Thoracic aorta (tissue), 2 donors: ENCODE results near the gene HSPA9. TPM values are rescaled to one million over a fixed set of nuclear protein-coding genes. Genes with fewer than 3 reads are reported as not detected.

Source experiments
- ATAC-seq: fragments of 150-250 bp; one replicate; pipeline ENCODE4 v1.8.0; 2017; ENCODE audit warnings: low read depth; ENCODE audit not compliant: insufficient number of reproducible peaks, low FRiP score
- DNase-seq: peaks from one replicate; pipeline ENCODE4 v3.0.0-alpha.2; 2020; ENCODE audit warnings: low spot score
- H3K27ac ChIP-seq, 2 donors: fragments of 200-600 bp; sonication (generic); 1 replicate in 1 of 2; 2 replicates in 1 of 2; pipeline ENCODE4 v1.5.1; 2016; ENCODE audit warnings: mild to moderate bottlenecking in 2 of 2, moderate library complexity in 2 of 2
- H3K27me3 ChIP-seq: fragments of 200-600 bp; sonication (generic); replicated peaks from 2 replicates; pipeline ENCODE4 v1.6.0; 2016; ENCODE audit warnings: mild to moderate bottlenecking; ENCODE audit not compliant: insufficient read depth
- H3K36me3 ChIP-seq: fragments of 200-600 bp; sonication (generic); one replicate; pipeline ENCODE4 v1.5.1; 2016
- H3K4me1 ChIP-seq, 2 donors: fragments of 200-600 bp; sonication (generic); 1 replicate in 1 of 2; 2 replicates in 1 of 2; pipeline versions ENCODE4 v1.5.1 to v1.6.0; 2016; ENCODE audit warnings: low read depth in 2 of 2, mild to moderate bottlenecking in 1 of 2; ENCODE audit not compliant: control insufficient read depth in 1 of 2
- H3K4me3 ChIP-seq: fragments of 200-600 bp; sonication (generic); 2 replicates; pipeline ENCODE4 v1.5.1; 2016; ENCODE audit warnings: mild to moderate bottlenecking
- H3K9me3 ChIP-seq: fragments of 200-600 bp; sonication (generic); 2 replicates; pipeline ENCODE4 v1.5.1; 2016
- CTCF ChIP-seq: fragments of 200-600 bp; sonication (generic); IDR thresholded peaks from one replicate; pipeline ENCODE4 v1.5.1; 2019; ENCODE audit warnings: antibody characterized with exemption
- total RNA-seq, 2 donors: library from RNA; depleted of rRNA; stranded (reverse); fragments of >200 nt; gene quantifications; one replicate each; pipeline versions ENCODE4 v1.1.0 to v1.2.3, GENCODE V29; 2016

The HSPA9 gene
- total RNA-seq, 2 donors from 2014 or later: 202 to 294 TPM

GRCh38 chr5:138504799-138505198, 70.4 kb downstream of the HSPA9 start:
- no peaks in the 10 kb centered on the region for H3K9me3 ChIP-seq
- peaks cover 24% of the 10 kb centered on the region for H3K36me3 ChIP-seq
- no peak for TF ChIP-seq CTCF
- DNase-seq (no peak), ATAC-seq (no peak)
- no peaks in the 10 kb centered on the region for H3K27me3 ChIP-seq
- peak overlapping the region; percentile 44 to 58 for H3K27ac ChIP-seq
- H3K4me3 ChIP-seq: no peak overlapping the region
- peaks cover 15 to 26% of the 10 kb centered on the region in 2 donors for H3K4me1 ChIP-seq

Other genes starting within 250 kb of the HSPA9 start
- gene CDC25C, start 243.6 kb downstream of the HSPA9 start, total RNA-seq: not detected
- gene FAM53C, start 237.1 kb downstream of the HSPA9 start, total RNA-seq: 10 to 100 TPM; 22.6 to 24.9 TPM
- 10 to 100 TPM; 50.1 to 86.2 TPM for gene KDM3B, start 222.7 kb downstream of the HSPA9 start, total RNA-seq
- 10 to 100 TPM in 1 of 2 donors, 1 to 10 TPM in 1; 8.9 to 11.5 TPM for gene REEP2, start 136.3 kb downstream of the HSPA9 start, total RNA-seq
- gene EGR1, start 109.9 kb downstream of the HSPA9 start, total RNA-seq: 100 to 1,000 TPM in 1 of 2 donors, 10 to 100 TPM in 1; 98.3 to 340 TPM
- gene ETF1, start 32.2 kb downstream of the HSPA9 start, total RNA-seq: 100 to 1,000 TPM in 1 of 2 donors, 10 to 100 TPM in 1; 67.6 to 115 TPM
- 100 to 1,000 TPM; 266 to 322 TPM for gene CTNNA1, start 178.0 kb upstream of the HSPA9 start, total RNA-seq